GM19372 (cell line): ENCODE measurements around the gene KANK4.
"Not testable (repeated sequence)": the region's sequence is repeated elsewhere in the genome, so short reads cannot be mapped to it uniquely, and the experiment has no call there.

ENCODE experiments used
- ATAC-seq: cut with Tn5 transposase; IDR thresholded peaks from one replicate; pipeline ENCODE4 v1.9.1; 2021; ENCODE audit warnings: mild to moderate bottlenecking, low read depth, moderate library complexity; ENCODE audit not compliant: unreplicated experiment

The KANK4 gene

GRCh38 chr1:62276791-62277190 is 42.4 kb downstream of the KANK4 start:
- no peak for ATAC-seq

- no peak for ATAC-seq
Measured at GRCh38 chr1:62274496-62275485, 44.4 kb downstream of the KANK4 start.

DNA sequence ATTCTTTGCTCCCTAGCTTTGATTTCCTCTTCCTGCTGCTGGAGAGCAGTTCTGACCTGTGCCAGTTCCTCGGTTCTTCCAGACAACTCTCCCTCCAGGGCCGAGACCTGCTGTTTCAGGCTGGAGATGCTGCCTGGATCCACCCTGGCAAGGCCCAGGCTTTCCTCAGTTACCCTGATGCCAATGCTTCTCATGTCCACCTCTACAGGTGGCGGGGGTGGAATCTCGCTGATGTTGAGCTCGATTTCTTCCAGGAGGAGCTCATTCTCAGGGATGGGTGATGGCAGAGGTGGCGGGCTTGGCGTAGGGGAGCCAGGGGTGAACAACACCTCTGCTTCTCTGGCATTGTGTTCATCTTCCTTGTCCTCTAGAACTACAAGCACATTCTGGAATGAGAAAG is 45.3 kb downstream of the KANK4 start:
- ATAC-seq: no peak

DNA sequence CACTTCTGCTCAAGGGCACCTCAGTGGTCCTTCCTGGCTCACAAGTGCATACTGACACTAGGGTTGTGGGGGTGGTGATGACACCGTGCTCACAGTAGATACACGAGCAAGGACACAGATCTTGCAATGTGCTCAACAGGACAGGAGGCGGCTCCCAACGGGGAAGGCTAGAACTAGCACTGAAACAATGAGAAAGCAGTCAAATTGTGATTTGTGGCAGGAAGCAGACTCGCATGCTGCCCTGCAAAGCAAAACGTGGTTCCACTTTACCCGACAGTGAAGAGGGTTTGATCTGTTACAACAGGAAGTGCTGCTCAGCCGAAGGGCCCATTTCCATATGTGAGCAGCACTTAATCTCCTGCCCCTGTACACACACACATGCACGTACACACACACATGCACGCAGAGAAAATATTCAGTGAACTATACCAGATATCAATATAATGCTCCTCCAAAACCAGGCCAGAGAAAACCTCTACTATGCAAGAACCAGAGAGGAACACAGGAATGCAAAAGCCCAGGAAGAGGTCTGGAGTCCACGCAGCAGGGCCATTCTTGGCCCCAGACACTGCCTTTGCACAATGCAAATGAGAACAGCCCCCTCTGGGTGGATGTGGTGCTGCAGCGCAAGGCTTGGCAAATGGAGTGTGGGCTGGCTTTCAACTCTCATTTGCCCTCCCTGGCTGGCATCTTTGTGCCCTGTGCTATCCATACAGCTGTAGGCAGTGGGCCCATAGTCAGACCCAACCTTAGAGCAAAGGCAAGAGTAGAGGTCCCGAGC is 47.1 kb downstream of the KANK4 start:
- ATAC-seq: peak; percentile 76

GRCh38 chr1:62271134-62271533 is 48.1 kb downstream of the KANK4 start:
- ATAC-seq: no peak

- ATAC-seq: no peak
Measured at GRCh38 chr1:62269851-62270495, 49.3 kb downstream of the KANK4 start.

DNA sequence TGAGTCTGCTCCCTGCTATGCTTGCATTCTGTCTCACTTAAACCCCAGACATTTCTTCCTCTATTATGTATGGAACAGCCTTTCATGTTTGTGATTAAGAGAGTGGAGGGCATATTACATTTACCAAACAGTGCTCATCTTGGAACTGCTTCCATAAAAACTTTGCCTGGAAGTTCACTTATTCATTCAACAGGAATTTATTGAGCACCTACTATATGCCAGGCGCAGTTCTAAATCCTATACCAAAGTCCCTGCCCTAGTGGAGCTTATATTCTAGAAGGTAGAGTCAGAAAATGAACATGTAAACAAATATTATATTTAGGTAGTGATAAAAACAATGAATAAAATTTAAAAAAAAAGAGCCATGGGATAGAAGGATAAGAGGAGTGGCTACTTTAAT is 49.8 kb downstream of the KANK4 start:
- ATAC-seq: no peak

DNA sequence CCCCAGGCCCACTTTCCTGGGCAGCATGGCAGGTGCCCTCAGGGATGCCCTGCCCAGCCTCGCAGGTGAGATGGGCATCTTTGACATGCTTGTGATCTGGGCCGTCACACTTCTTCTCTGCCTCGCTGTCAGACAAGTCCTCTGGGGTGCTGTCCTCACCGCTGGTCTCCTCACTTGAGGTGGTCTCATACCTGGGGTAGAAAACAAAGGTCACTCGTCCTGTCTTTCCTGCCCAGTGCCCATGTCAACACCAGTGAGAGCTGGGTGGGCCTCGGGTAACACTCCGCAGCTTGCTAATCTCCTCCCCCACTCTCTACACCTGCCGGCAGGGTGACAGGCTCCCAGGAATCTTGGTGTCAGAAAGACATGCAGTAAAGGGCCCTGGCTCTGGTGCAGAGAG is 50.9 kb downstream of the KANK4 start:
- no peak for ATAC-seq

GRCh38 chr1:62265956-62266935 is 53.0 kb downstream of the KANK4 start:
- ATAC-seq: no peak

DNA sequence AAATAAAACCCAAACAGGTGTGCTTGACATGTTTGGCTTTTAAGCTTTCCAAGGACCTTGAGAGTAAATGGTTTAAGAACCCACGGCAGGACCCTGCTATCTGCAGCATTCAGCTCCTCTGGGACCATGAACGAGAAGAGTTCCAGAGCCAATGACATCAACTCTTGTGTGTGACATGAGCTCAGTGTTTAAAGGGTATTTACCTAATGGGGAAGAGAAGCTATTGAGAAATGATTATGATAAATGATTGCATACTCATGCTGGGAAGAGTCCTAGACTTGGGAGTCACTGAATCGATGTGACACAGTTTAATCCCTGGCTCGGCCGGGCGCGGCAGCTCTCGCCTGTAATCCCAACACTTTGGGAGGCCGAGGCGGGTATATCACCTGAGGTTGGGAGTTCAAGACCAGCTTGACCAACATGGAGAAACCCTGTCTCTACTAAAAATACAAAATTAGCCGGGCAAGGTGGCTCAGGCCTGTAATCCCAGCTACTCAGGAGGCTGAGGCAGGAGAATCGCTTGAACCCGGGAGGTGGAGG is 55.4 kb downstream of the KANK4 start:
- no peak for ATAC-seq

GRCh38 chr1:62263006-62263813 is 56.0 kb downstream of the KANK4 start:
- ATAC-seq: no peak

GRCh38 chr1:62260688-62261087 is 58.5 kb downstream of the KANK4 start:
- no peak for ATAC-seq

GRCh38 chr1:62259551-62259950 is 59.7 kb downstream of the KANK4 start:
- ATAC-seq: no peak

DNA sequence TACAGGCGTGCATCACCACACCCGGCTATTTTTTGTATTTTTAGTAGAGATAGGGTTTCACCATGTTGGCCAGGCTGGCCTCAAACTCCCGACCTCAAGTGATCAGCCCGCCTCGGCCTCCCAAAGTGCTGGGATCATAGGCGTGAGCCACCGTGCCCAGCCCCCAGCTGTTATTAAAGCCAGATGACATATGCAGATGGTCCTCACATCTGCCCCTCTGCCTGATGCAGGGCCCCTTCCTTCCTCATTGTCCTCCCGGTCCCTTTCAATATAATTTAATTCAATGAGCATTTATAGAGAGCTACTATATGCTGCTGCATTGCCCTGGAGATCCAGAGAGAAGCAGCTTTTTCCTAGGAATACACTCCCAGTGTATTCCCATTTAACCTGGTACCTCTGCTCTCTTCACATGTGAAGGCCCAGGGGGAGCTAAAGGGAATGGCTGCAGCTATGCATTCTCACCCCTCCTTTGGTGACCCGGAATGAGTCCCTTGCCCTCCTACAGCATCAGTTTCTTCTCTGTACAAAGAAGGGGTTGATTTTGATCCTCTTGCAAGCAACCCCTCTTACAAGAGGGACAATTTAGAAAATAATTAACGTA is 69.0 kb downstream of the KANK4 start:
- no peak for ATAC-seq

DNA sequence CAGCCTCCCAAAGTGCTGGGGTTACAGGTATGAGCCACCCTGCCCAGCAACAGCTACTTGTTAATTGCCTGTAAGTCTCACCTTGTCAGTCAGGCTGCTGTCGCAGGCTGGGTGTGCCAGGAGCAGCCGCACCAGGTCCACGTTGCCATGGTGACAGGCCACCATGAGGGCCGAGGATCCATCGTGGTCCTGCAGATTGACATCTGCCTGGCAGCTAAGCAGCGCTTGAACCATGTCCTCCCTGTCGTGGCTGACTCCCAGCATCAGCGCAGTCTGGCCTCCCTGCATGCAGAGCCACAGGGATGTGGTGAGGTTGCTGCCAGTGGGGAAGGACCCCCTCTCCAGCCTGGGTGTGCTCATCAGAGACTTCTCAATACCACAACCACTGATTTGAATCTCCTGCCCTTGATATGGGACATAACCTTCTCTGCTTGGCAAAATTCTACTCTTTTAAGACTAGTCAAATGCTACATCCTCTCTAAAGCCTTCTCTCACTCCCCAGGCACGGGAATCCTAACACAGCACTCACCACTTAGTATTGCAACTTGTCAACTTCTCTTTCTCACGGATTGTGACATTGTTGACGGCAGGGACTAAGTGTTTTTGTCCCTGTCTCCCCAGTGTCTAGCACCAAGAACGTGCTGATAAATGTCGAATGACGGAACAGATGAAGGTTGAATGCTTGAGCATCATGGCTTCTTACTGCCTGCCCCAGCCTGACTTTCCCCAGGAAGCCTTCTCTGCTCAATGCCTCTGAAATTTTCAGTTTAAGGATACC is 71.7 kb downstream of the KANK4 start:
- ATAC-seq: no peak

DNA sequence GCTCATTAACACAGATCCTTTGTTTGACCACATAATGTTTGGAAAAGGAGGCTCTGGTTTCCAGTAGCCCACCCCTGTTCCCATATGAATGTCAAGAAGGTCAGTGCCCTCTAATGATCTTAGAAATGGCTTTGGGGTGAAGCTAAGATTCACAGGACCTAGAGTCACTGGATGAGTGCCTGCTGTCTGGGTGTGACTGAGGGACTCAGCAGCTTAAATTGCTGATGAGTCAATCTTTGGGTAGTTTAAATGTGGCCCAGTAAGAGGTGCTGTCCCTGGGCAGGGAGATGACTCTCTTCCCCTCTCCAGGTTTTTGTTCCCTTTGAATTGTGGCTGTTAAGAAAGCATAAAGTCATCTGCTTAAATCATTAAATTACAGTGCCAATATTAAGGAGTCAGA is 74.0 kb downstream of the KANK4 start:
- ATAC-seq: no peak

DNA sequence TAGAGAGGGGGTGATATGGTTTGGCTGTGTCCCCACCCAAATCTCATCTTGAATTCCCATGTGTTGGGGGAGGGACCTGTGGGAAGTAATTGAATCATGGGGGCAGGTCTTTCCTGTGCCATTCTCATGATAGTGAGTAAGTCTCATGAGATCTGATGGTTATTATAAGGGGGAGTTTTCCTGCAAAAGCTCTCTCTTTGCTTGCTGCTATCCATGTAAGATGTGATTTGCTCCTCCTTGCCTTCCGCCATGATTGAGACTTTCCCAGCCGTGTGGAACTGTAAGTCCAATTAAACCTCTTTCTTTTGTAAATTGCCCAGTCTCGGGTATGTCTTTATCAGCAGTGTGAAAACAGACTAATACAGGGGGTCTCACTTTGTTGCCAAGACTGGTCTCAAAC is 74.9 kb downstream of the KANK4 start:
- not testable (repeated sequence) for ATAC-seq
